HG03108 (cell line): Measurements from ENCODE around the gene HSPB8.
"Not testable (repeated sequence)": the region's sequence is repeated elsewhere in the genome, so short reads cannot be mapped to it uniquely, and the experiment has no call there.

ENCODE experiments used
- ATAC-seq: cut with Tn5 transposase; IDR thresholded peaks from one replicate; pipeline ENCODE4 v1.9.1; 2021; ENCODE audit warnings: moderate library complexity; ENCODE audit not compliant: unreplicated experiment

HSPB8 gene

GRCh38 chr12:119204671-119205285 is 26.0 kb downstream of the HSPB8 start:
- ATAC-seq: no peak

DNA sequence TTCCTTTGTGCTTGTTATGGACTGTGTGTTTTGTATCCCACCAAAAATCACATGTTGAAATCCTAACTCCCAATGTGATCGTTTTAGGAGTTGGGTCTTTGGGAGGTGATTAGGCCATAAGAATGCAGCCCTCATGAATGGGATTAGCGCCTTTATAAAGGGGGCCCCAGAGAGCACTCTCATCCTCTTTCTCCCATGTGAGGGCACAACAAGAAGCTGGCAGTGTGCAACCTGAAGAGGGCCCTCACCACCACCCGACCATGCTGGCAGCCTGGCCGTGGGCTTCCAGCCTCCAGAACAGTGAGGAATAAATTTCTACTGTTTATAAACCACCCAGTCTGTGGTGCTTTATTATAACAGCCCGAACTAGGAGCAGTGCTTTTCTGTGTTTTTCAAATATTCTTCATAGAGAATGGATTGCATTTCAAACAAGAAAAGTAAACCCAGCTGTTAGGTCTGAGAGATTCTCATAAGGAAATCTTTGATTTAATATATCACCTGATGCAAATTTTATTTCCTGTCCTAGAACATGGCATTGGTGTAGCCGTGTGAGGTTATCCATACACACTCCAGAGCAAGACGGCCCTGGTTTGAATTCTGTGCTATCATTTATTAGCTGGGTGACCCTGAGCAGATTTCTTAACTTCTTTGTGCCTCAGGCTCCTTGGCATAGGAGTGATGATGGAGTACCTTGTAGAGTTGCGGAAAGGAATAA is 27.8 kb downstream of the HSPB8 start:
- ATAC-seq: no peak

- no peak for ATAC-seq
Observed at GRCh38 chr12:119207063-119207560, 28.4 kb downstream of the HSPB8 start.

GRCh38 chr12:119208626-119209061 is 29.9 kb downstream of the HSPB8 start:
- ATAC-seq: no peak

GRCh38 chr12:119211884-119212283 is 33.2 kb downstream of the HSPB8 start:
- no peak for ATAC-seq

- no peak for ATAC-seq
Observed at GRCh38 chr12:119216084-119216483, 37.4 kb downstream of the HSPB8 start.

- ATAC-seq: not testable (repeated sequence)
Observed at GRCh38 chr12:119218875-119219274, 40.1 kb downstream of the HSPB8 start.

DNA sequence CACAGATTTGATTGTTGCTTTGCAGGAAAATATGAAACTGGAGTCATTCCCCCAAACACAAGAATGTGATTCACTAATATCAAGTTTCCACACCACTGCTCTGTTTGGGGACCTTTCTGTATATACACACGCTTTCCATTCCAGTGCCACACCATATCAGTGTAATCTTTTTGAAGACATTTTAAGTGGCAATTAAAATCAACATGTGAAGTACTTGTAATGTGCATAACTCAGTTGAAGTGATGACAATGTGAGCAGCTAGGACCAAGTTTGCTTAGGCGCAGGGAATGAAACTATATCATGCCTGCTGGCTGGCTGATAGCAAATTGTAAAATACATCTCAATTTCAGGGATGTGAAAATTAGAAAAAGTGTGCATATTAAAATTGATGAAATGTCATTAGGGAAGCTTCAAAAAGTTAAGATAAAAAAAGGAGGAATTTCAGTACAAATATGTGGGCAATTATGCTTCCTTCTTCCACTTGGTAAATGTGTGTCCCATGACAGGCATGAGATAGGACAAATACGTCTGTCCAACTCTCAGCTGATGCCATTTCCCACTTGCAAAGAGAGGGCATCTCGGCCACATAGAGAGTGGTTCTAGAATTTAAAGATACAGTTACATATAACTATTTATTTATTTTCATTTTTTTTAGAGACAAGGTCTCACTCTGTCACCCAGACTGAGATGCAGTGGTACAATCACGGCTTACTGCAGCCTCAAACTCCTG is 43.7 kb downstream of the HSPB8 start:
- no peak for ATAC-seq

GRCh38 chr12:119225454-119225853 is 46.7 kb downstream of the HSPB8 start:
- no peak for ATAC-seq

DNA sequence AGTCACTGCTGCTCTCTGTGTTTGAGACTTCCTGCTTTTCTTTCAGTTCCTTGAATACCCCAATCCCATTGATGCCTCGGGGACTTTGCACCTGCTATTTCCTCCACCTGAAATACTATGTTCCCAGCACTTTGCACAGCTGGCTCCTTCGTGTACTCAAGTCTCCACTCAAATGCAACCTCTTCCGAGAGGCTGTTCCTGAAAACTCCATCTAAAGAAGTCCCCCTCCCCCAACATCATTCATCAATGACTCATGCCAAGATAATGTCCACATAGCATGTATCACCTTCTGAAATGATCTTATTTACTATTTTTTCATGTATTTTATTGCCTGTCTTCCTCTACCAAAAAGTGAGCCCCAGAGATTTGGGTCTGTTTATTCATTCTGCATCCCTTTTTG is 48.6 kb downstream of the HSPB8 start:
- ATAC-seq: no peak

- ATAC-seq: no peak
Observed at GRCh38 chr12:119229205-119229604, 50.5 kb downstream of the HSPB8 start.

DNA sequence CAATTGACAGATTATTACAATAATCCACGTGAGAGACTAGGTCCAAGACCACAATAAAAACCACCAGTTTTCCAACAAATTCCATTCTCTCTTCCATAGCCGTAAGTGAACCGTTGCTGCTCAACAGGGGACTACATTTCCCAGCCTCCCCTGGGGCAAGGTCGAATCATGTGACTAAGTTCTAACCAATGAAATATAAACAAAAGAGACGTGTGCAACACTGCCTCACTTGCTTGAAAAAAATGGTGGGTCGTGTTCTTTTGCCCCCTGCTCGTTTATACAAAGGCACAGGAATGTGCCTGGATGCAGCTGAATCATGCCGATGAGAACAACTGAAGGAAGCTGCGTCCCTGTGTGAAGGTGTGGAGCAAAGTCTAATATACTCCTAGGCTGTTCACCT is 51.1 kb downstream of the HSPB8 start:
- no peak for ATAC-seq

GRCh38 chr12:119230807-119231206 is 52.1 kb downstream of the HSPB8 start:
- no peak for ATAC-seq

DNA sequence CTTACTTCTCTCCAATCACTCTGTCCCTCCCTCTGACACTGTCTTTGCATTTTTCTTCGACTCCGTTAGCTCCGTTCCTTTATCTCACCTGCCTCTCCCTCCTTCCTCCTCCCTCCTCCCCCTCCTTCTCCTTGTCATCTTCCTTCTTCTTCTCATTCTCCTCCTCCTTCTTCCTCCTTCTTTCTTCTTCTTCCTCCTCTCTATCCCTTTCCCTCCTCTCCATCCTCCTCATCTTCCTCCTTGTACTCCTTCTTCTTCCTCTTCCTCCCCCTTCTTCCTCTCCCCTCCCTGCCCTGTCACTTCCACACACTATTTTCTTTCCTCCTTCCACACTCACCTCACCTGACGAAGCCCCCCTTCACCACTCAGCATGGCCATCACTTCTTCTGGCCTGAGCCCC is 53.0 kb downstream of the HSPB8 start:
- no peak for ATAC-seq

DNA sequence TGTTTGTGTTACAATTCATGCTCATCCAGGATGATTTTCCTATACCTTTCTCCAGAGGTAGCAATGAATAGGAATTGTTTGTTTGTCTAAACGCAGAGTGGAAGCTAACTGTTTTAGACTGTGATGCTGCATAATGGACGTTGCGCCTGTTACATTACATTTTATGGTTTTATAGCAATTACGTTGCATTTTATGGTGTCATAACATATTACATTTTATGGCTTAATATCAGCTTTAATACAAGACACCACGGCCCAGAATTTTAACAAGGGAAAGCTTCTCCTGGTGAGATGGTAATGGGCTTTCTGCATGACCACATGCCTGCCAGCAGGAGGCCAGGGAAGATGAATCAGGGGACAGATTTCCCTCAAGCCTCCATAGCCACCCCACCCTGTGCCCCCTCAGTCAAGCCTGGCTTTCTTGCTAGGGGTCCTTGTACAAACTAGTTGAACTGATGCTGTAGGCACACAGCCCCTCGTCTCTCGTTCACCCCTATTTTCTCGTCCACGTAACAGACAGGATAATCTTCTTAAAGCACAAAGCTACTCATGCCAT is 56.5 kb downstream of the HSPB8 start:
- no peak for ATAC-seq

DNA sequence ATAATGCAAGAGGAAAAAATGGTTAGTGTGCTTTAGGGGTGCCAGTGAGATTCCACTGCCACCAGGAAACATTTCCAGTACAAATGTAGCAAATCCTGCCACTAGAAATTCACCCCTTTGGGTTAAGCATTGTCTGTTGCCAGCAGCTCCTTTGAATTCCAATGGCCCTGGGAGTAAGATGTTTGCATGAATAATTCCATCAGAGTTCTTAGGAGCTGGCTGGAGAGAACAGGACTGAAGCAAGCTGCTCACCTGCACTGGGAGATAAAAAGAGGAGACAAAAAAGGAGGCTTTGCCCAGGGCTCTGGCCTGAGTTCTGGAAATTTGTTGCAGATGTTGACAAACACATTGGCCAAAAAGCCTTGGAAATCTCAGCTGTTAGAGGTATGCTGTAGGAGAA is 57.6 kb downstream of the HSPB8 start:
- no peak for ATAC-seq

DNA sequence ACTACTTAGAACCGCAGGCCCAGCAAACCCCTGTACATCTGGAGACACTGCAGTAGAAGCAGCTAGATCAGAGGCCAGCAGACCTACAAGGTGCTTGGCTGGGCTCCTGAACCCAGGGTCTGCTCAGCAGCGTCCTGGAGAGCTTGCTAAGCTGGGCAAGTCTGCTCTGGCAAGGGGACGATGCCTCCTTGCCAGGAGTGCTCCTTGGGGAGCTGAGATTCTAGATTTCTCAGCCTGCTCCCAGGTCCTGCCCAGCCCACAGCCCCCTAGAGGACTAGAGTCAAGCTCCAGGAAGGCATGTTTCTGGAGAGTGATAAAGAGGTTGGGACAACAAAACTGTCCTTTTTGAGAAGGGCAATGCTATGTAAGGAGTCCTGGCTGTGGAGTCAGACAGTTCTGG is 60.3 kb downstream of the HSPB8 start:
- ATAC-seq: no peak

DNA sequence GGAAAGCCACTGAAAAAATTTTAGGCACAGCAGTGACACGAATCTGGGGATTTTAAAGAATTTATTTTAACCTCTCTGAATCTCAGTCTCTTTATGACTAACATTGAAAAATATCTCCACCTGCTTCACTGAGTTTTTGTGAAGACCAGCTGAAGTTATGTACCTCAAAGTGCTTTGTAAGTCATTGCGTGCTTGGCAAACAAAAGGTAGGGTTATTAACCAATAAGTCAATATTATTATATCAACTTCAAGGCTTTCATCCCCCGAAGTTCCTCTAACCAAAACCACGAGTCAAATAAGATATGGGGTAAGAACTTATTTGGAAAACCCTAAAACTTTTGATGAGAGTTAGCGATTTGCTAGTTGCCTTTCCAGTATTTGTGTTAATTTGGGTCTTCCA is 62.3 kb downstream of the HSPB8 start:
- ATAC-seq: no peak

DNA sequence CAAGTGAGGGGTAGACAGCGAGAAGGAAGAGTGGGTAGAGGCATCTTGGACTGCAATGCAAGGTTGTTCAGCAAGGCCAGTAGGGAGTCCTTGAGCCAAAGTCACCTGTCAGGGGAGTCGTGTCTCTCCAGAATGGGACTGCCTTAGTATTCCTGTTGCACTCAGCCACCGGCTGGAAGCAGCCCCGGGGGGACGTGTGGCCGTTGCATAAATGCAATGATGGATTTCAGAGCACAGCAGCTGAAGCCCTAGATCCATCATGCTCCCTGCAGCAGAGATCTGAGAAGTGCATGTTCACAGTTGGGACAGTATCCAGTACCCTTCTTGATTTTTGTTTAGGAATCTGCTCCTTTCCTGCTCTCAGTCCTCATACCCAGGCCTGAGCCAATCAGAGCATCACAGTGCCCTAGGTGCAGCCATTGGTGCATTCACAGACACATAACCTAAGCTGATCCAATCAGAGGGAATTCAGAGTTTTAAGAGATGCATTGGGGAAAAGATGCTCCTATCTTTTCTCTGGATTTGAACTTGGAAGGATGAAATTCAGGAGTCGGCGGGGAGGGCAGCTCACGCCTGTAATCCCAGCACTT is 62.9 kb downstream of the HSPB8 start:
- no peak for ATAC-seq
